Measurements from ENCODE around the gene TEX19. TPM values are rescaled to one million over a fixed set of nuclear protein-coding genes. Genes with fewer than 3 reads are reported as not detected.

TEX19 gene
- total and polyA plus RNA-seq, 2 of the 4 experiments (the other 2 are of a cell fraction): under 0.01 to 0.03 TPM

DNA sequence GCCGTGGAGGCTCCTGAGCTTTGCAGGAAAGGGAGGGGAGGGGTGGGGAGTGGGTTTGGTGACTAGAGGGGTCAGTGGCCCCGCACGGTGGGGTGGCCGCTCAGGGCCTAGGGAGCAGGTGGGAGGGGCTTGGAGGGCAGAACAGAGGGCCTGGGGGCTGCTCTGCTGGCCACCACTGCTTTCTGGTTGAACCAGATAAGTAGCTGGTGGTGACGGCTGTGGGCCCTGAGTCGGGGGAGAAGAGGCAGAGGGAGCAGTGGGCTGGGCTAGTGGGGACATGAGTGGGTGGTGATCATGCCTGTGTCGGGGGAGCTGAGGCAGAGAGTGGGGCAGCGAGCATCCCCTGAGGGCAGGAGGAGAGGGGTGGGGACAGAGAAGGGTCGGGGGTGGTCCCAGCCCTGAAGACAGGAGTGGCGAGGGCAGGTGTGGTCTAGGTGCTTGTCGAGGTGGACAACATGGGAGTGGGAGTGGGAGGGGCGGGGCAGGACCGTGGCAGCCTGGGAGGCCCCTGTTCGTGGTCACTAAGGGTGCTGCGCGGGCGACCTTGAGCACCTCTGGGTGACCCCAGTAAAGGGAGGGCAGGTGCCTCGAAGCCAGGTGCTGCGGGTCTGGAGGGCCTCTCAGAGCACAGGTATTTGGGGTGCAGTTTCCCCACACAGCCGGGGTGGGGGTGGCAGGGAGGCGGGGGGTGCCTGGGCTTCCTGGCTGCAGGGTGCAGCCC lies 35.4 kb upstream of the TEX19 start:
- no peak overlapping the region for H3K4me3 ChIP-seq (ENCODE audit: insufficient read depth, low read depth, low read length)
- H3K4me1 ChIP-seq (ENCODE audit: control insufficient read depth, insufficient read depth, low read length): no peaks in the 10 kb centered on the region
- H3K14ac ChIP-seq (replicated peaks; ENCODE audit: low read depth, low read length): no peak overlapping the region
- TF ChIP-seq, protein P1, sequence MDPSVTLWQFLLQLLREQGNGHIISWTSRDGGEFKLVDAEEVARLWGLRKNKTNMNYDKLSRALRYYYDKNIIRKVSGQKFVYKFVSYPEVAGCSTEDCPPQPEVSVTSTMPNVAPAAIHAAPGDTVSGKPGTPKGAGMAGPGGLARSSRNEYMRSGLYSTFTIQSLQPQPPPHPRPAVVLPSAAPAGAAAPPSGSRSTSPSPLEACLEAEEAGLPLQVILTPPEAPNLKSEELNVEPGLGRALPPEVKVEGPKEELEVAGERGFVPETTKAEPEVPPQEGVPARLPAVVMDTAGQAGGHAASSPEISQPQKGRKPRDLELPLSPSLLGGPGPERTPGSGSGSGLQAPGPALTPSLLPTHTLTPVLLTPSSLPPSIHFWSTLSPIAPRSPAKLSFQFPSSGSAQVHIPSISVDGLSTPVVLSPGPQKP (IDR thresholded peaks at IDR 0.05; ENCODE audit: borderline replicate concordance, low read depth, low read length): no peak
- TF ChIP-seq CEBPB (IDR thresholded peaks at IDR 0.05; ENCODE audit: low read depth, low read length) (no peak), BHLHE40 (IDR thresholded peaks at IDR 0.05; ENCODE audit: low read depth, low read length) (no peak), MAZ (IDR thresholded peaks at IDR 0.05; ENCODE audit: borderline replicate concordance, low read depth, low read length) (no peak), NFE2L2 (IDR thresholded peaks at IDR 0.05; ENCODE audit: low read depth, low read length) (no peak), MXI1 (IDR thresholded peaks at IDR 0.05; ENCODE audit: borderline replicate concordance, low read depth, low read length) (no peak), RCOR1 (IDR thresholded peaks at IDR 0.05; ENCODE audit: insufficient replicate concordance, low read length) (no peak), MAFK (IDR thresholded peaks at IDR 0.05; ENCODE audit: low read depth, low read length) (no peak), SMC3 (IDR thresholded peaks at IDR 0.05; ENCODE audit: low read depth, low read length) (no peak), FOS (IDR thresholded peaks at IDR 0.05; ENCODE audit: low read depth, low read length) (no peak), CHD1 (IDR thresholded peaks at IDR 0.05; ENCODE audit: low read depth, low read length) (no peak), POLR2A (IDR thresholded peaks at IDR 0.05; ENCODE audit: low read depth, low read length) (no peak), RFX5 (IDR thresholded peaks at IDR 0.05; ENCODE audit: low read depth, low read length) (no peak), RAD21 (IDR thresholded peaks at IDR 0.05; ENCODE audit: low read length) (no peak)
- TF ChIP-seq, protein P2, sequence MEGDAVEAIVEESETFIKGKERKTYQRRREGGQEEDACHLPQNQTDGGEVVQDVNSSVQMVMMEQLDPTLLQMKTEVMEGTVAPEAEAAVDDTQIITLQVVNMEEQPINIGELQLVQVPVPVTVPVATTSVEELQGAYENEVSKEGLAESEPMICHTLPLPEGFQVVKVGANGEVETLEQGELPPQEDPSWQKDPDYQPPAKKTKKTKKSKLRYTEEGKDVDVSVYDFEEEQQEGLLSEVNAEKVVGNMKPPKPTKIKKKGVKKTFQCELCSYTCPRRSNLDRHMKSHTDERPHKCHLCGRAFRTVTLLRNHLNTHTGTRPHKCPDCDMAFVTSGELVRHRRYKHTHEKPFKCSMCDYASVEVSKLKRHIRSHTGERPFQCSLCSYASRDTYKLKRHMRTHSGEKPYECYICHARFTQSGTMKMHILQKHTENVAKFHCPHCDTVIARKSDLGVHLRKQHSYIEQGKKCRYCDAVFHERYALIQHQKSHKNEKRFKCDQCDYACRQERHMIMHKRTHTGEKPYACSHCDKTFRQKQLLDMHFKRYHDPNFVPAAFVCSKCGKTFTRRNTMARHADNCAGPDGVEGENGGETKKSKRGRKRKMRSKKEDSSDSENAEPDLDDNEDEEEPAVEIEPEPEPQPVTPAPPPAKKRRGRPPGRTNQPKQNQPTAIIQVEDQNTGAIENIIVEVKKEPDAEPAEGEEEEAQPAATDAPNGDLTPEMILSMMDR (conservative IDR thresholded peaks at IDR 0.05; ENCODE audit: low read depth, low read length): no peak
- TF ChIP-seq, protein P3, sequence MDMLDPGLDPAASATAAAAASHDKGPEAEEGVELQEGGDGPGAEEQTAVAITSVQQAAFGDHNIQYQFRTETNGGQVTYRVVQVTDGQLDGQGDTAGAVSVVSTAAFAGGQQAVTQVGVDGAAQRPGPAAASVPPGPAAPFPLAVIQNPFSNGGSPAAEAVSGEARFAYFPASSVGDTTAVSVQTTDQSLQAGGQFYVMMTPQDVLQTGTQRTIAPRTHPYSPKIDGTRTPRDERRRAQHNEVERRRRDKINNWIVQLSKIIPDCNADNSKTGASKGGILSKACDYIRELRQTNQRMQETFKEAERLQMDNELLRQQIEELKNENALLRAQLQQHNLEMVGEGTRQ (IDR thresholded peaks at IDR 0.05; ENCODE audit: low read depth, low read length): no peak
- no peaks in the 10 kb centered on the region for H3K79me1 ChIP-seq (ENCODE audit: low read depth in 1 of 2, low read length in 2 of 2)
- no peak overlapping the region for H2AFZ ChIP-seq (replicated peaks; ENCODE audit: low read length, poor library complexity)
- no peak overlapping the region for H3K27ac ChIP-seq (ENCODE audit: insufficient read depth, low read length)
- H4K5ac ChIP-seq (ENCODE audit: low read depth, low read length): no peak overlapping the region
- H3K56ac ChIP-seq (ENCODE audit: extremely low read depth, insufficient read depth, low read length): no peak overlapping the region
- peaks cover 8% of the 10 kb centered on the region for H3K27me3 ChIP-seq (ENCODE audit: control insufficient read depth, insufficient read depth, low read length)
- BruUV-seq (replicated peaks): no TSS peak
- no peak overlapping the region for H2BK20ac ChIP-seq (ENCODE audit: low read depth, low read length)
- peaks cover 4% of the 10 kb centered on the region; the same call in 1 of the 2 replicates for H3K9me1 ChIP-seq (ENCODE audit: insufficient read depth, low read length)
- H2AK5ac ChIP-seq (ENCODE audit: low read depth, low read length): no peak overlapping the region
- H2AK9ac ChIP-seq (replicated peaks; ENCODE audit: low read depth, low read length, poor library complexity): peak overlapping the region; percentile 28
- H2BK120ac ChIP-seq (ENCODE audit: low read depth, low read length): no peak overlapping the region
- 61% methylated on average over 11 of the region's 21 CpGs; no CpG with 5 or more reads in 1 of the 2 experiments for WGBS, 2 experiments (ENCODE audit: extremely low coverage in 2 of 2, insufficient read length in 1 of 2)
- dilution Hi-C loops (cut with HindIII; ENCODE audit: low sequenced_read_pairs, unreplicated experiment): no loop called here
- CTCF ChIA-PET: no interaction called here
- H3K9me3 ChIP-seq (ENCODE audit: control insufficient read depth, insufficient read depth, low read length): no peaks in the 10 kb centered on the region
- DNase-seq (no peak), ATAC-seq (ENCODE audit: low read depth) (no peak)
- POLR2A ChIA-PET (ENCODE audit: unreplicated experiment): no interaction called here
- intact Hi-C loops (cut with micrococcal nuclease): loop anchor here (5.0 to 10.0 kb wide), 3 partner anchors 56 to 289 kb away; partner anchors contain the start of genes DCXR and RAC3
- no peak overlapping the region for H2BK15ac ChIP-seq (ENCODE audit: low read depth, low read length)
- in situ Hi-C loops (cut with MboI; ENCODE audit: low sequenced_read_pairs): no loop called here
- no peak overlapping the region for H3K23ac ChIP-seq (ENCODE audit: low read depth, low read length)
- H3K4me2 ChIP-seq (ENCODE audit: low read depth, low read length): no peak overlapping the region
- H4K8ac ChIP-seq (ENCODE audit: low read depth in 2 of 2, low read length in 2 of 2): no peak overlapping the region
- no peak overlapping the region for H4K91ac ChIP-seq (ENCODE audit: insufficient read depth, low read depth, low read length)
- no peak overlapping the region for H3K9ac ChIP-seq (ENCODE audit: low read depth, low read length)
- H3K4ac ChIP-seq (ENCODE audit: low read depth, low read length): no peak overlapping the region
- no peak overlapping the region for H2BK5ac ChIP-seq (ENCODE audit: low read depth, low read length, poor library complexity, severe bottlenecking)
- H3K18ac ChIP-seq (ENCODE audit: low read depth, low read length): no peak overlapping the region
- H3K36me3 ChIP-seq (ENCODE audit: control insufficient read depth, insufficient read depth, low read length): no peaks in the 10 kb centered on the region
- no peaks in the 10 kb centered on the region; the same call in 1 of the 2 replicates for H4K20me1 ChIP-seq (ENCODE audit: insufficient read depth, low read length)

All from IMR-90 (cell line).